Measurements from ENCODE around the gene ZRANB1. TPM values are rescaled to one million over a fixed set of nuclear protein-coding genes. Genes with fewer than 3 reads are reported as not detected.

ZRANB1 gene
- total RNA-seq, 4 donors from 2014 or later: 51.2 to 91.1 (median 74.6) TPM

DNA sequence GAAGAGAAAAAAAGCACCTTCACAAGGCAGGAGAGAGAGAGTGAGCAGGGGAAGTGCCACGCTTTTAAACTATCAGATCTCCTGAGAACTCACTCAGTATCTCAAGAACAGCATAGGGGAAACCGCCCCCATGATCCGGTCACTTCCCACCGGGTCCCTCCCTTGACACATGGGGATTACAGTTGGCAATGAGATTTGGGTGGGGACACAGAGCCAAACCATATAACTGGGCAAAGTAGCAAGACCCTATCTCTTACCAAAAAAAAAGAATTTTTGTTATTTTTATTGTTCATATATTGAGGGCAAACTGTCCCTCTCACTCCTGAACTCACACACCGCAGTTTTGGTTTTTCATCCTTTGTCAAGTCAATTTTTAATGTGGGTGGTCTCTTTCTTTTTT lies 18.2 kb upstream of the ZRANB1 start:
- intact Hi-C loops (cut with DNase I; ENCODE audit: low total_unique reads) (no loop called here), in situ Hi-C loops (cut with MboI; ENCODE audit: low sequenced_read_pairs in 4 of 4) (loop anchor here in 2 of 4 donors (10.0 to 25.0 kb wide), 2 partner anchors 231 to 239 kb away; partner anchors contain the start of gene CTBP2 (in 1 of the 2))
- ATAC-seq (no peak), DNase-seq (no peak)
- Histone ChIP-seq H3K36me3 (peaks cover 0 to 5% of the 10 kb centered on the region in 2 donors), H3K27me3 (no peaks in the 10 kb centered on the region), H3K9me3 (no peaks in the 10 kb centered on the region), H3K4me1 (peaks cover 57 to 61% of the 10 kb centered on the region in 2 donors), H3K4me3 (no peak overlapping the region), H3K27ac (peak overlapping the region; percentile 18 to 54 (median 29))
- no peak for TF ChIP-seq POLR2A (IDR thresholded peaks at IDR 0.05)
- TF ChIP-seq, protein P1, sequence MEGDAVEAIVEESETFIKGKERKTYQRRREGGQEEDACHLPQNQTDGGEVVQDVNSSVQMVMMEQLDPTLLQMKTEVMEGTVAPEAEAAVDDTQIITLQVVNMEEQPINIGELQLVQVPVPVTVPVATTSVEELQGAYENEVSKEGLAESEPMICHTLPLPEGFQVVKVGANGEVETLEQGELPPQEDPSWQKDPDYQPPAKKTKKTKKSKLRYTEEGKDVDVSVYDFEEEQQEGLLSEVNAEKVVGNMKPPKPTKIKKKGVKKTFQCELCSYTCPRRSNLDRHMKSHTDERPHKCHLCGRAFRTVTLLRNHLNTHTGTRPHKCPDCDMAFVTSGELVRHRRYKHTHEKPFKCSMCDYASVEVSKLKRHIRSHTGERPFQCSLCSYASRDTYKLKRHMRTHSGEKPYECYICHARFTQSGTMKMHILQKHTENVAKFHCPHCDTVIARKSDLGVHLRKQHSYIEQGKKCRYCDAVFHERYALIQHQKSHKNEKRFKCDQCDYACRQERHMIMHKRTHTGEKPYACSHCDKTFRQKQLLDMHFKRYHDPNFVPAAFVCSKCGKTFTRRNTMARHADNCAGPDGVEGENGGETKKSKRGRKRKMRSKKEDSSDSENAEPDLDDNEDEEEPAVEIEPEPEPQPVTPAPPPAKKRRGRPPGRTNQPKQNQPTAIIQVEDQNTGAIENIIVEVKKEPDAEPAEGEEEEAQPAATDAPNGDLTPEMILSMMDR (IDR thresholded peaks at IDR 0.05 in 4 of 5, conservative IDR thresholded peaks at IDR 0.05 in 1 of 5): no peak

DNA sequence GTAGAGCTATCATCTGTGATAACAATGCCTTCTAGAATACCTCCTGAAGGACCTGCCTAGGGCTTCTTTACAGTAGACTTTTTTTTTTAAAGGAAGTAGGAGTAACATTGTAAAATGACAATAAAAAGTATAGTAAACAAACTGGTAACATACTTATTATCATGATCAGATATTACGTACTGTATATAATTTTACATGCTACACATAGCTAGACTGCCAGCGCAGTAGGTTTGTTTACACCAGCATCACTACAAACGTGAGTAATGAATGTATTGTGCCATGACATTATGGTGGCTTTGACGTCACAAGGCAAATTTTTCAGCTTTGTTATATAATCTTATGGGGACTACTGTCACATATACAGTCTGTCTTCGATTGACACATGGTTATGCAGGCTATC lies 15.4 kb upstream of the ZRANB1 start:
- in situ Hi-C loops (cut with MboI; ENCODE audit: low sequenced_read_pairs in 4 of 4): loop anchor here in 1 of 4 donors (10.0 kb wide), 1 partner anchor 228 kb away; no protein-coding TSS in a partner anchor
- no peak for ATAC-seq
- H3K4me1 ChIP-seq: peaks cover 37 to 39% of the 10 kb centered on the region in 2 donors

GRCh38 chr10:124928087-124928486 lies 13.8 kb upstream of the ZRANB1 start:
- peaks cover 35 to 37% of the 10 kb centered on the region in 2 donors for H3K4me1 ChIP-seq
- H3K27ac ChIP-seq: no peak overlapping the region
- ATAC-seq (no peak), DNase-seq (no peak)
- peaks cover 0 to 5% of the 10 kb centered on the region in 2 donors for H3K36me3 ChIP-seq
- H3K9me3 ChIP-seq: no peaks in the 10 kb centered on the region
- H3K27me3 ChIP-seq: no peaks in the 10 kb centered on the region
- H3K4me3 ChIP-seq: no peak overlapping the region
- in situ Hi-C loops (cut with MboI; ENCODE audit: low sequenced_read_pairs in 4 of 4): loop anchor here in 1 of 4 donors (10.0 kb wide), 1 partner anchor 227 kb away; no protein-coding TSS in a partner anchor
- no peak for TF ChIP-seq POLR2A (IDR thresholded peaks at IDR 0.05)
- TF ChIP-seq, protein P1 (IDR thresholded peaks at IDR 0.05 in 4 of 5, conservative IDR thresholded peaks at IDR 0.05 in 1 of 5): no peak
- intact Hi-C loops (cut with DNase I; ENCODE audit: low total_unique reads): no loop called here

More for the DNA sequence above, 15.4 kb upstream of the ZRANB1 start:
- DNase-seq: no peak
- H3K4me3 ChIP-seq: no peak overlapping the region
- intact Hi-C loops (cut with DNase I; ENCODE audit: low total_unique reads): no loop called here
- peak overlapping the region in 1 of 4 donors; percentile 24 for H3K27ac ChIP-seq
- H3K27me3 ChIP-seq: no peaks in the 10 kb centered on the region
- no peaks in the 10 kb centered on the region for H3K9me3 ChIP-seq
- peaks cover 0 to 5% of the 10 kb centered on the region in 2 donors for H3K36me3 ChIP-seq
- TF ChIP-seq POLR2A (IDR thresholded peaks at IDR 0.05): no peak
- TF ChIP-seq, protein P1 (IDR thresholded peaks at IDR 0.05 in 4 of 5, conservative IDR thresholded peaks at IDR 0.05 in 1 of 5): no peak

DNA sequence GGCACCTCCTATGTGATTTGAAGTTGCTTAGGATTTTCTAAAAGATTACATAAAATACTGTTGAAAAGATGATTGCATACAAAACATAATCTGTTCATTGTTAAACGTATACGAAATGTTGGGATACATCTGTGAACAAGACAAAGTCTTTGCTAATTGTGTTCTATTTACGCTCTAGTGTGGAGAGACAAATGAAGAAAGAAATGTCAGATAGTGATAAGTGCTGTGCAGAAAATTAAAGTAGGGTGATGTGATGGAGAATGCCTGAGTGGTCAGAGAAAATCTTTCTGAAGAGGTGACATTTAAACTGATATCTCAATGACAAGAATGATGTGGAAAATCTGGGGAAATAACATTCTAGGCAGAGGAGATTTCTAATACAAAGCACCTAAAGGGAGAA lies 13.4 kb upstream of the ZRANB1 start:
- no peak overlapping the region for H3K27ac ChIP-seq
- ATAC-seq (no peak), DNase-seq (no peak)
- H3K27me3 ChIP-seq: no peaks in the 10 kb centered on the region
- intact Hi-C loops (cut with DNase I; ENCODE audit: low total_unique reads) (no loop called here), in situ Hi-C loops (cut with MboI; ENCODE audit: low sequenced_read_pairs in 4 of 4) (loop anchor here in 1 of 4 donors (10.0 kb wide), 1 partner anchor 226 kb away; no protein-coding TSS in a partner anchor)
- peaks cover 0 to 5% of the 10 kb centered on the region in 2 donors for H3K36me3 ChIP-seq
- no peaks in the 10 kb centered on the region for H3K9me3 ChIP-seq
- peaks cover 37 to 39% of the 10 kb centered on the region in 2 donors for H3K4me1 ChIP-seq
- TF ChIP-seq POLR2A (IDR thresholded peaks at IDR 0.05): no peak
- TF ChIP-seq, protein P1 (IDR thresholded peaks at IDR 0.05 in 4 of 5, conservative IDR thresholded peaks at IDR 0.05 in 1 of 5): no peak
- no peak overlapping the region for H3K4me3 ChIP-seq
